ENCODE results near the gene NONO. TPM values are rescaled to one million over a fixed set of nuclear protein-coding genes. Genes with fewer than 3 reads are reported as not detected.

NONO gene
- total RNA-seq, 1 experiment from 2014 or later: 527 TPM

GRCh38 chrX:71291381-71291780 lies 7.9 kb downstream of the NONO start:
- intact Hi-C loops (cut with micrococcal nuclease; ENCODE audit: unreplicated experiment) (no loop called here), in situ Hi-C loops (cut with HindIII; ENCODE audit: low pct_unique_long_range_greater_than_20kb, low sequenced_read_pairs) (no loop called here)
- peaks cover 4% of the 10 kb centered on the region; the same call in 1 of the 2 replicates for H3K4me1 ChIP-seq (ENCODE audit: control insufficient read depth, insufficient read depth, low read length)
- no peaks in the 10 kb centered on the region for H3K27me3 ChIP-seq (ENCODE audit: control insufficient read depth, insufficient read depth, low read length)
- H3K4me3 ChIP-seq (ENCODE audit: low read depth in 2 of 2, low read length in 2 of 2): no peak overlapping the region
- H3K36me3 ChIP-seq (ENCODE audit: control insufficient read depth, insufficient read depth, low read length): peaks cover 28% of the 10 kb centered on the region
- ChIA-PET POLR2A (interaction anchor here (0.7 kb wide), 1 partner anchor 389 kb away, joined by 4 read pairs; no protein-coding TSS in a partner anchor), CTCF (no interaction called here)
- TF ChIP-seq POLR2AphosphoS5 (IDR thresholded peaks at IDR 0.05; ENCODE audit: low read depth, low read length): no peak
- no peak for TF ChIP-seq CTCF (IDR thresholded peaks at IDR 0.05)
- TF ChIP-seq TCF7L2 (IDR thresholded peaks at IDR 0.05; ENCODE audit: low read depth, low read length): no peak
- no peak for TF ChIP-seq REST (IDR thresholded peaks at IDR 0.05; ENCODE audit: insufficient read depth in 1 of 2, low read depth in 2 of 2, low read length in 1 of 2)
- no peak for TF ChIP-seq SIN3A (IDR thresholded peaks at IDR 0.05; ENCODE audit: borderline replicate concordance, insufficient read depth, low read depth, low read length)
- no peak overlapping the region for H3K27ac ChIP-seq (ENCODE audit: low read length)
- no TSS peak for BruUV-seq (replicated peaks)
- no peaks in the 10 kb centered on the region for H3K9me3 ChIP-seq (ENCODE audit: control insufficient read depth, insufficient read depth, low read depth, low read length)
- no peak for ATAC-seq
- no peak for DNase-seq (ENCODE audit: low read depth, low spot score)

GRCh38 chrX:71292669-71293365 lies 9.4 kb downstream of the NONO start:
- Histone ChIP-seq H3K27me3 (ENCODE audit: control insufficient read depth, insufficient read depth, low read length) (no peaks in the 10 kb centered on the region), H3K27ac (ENCODE audit: low read length) (no peak overlapping the region), H3K36me3 (ENCODE audit: control insufficient read depth, insufficient read depth, low read length) (peaks cover 32% of the 10 kb centered on the region), H3K4me1 (ENCODE audit: control insufficient read depth, insufficient read depth, low read length) (no peaks in the 10 kb centered on the region), H3K9me3 (ENCODE audit: control insufficient read depth, insufficient read depth, low read depth, low read length) (no peaks in the 10 kb centered on the region), H3K4me3 (ENCODE audit: low read depth in 2 of 2, low read length in 2 of 2) (no peak overlapping the region)
- POLR2A ChIA-PET: interaction anchor here (0.6 to 1.0 kb wide), 2 partner anchors 15 to 73 kb away, joined by 3 to 9 read pairs; partner anchors contain the start of gene TAF1
- no peak for TF ChIP-seq POLR2AphosphoS5 (IDR thresholded peaks at IDR 0.05; ENCODE audit: low read depth, low read length)
- TF ChIP-seq CTCF (IDR thresholded peaks at IDR 0.05): no peak
- no peak for TF ChIP-seq REST (IDR thresholded peaks at IDR 0.05; ENCODE audit: insufficient read depth in 1 of 2, low read depth in 2 of 2, low read length in 1 of 2)
- no peak for TF ChIP-seq TCF7L2 (IDR thresholded peaks at IDR 0.05; ENCODE audit: low read depth, low read length)
- TF ChIP-seq SIN3A (IDR thresholded peaks at IDR 0.05; ENCODE audit: borderline replicate concordance, insufficient read depth, low read depth, low read length): no peak
- no TSS peak for BruUV-seq (replicated peaks)
- intact Hi-C loops (cut with micrococcal nuclease; ENCODE audit: unreplicated experiment) (no loop called here), in situ Hi-C loops (cut with HindIII; ENCODE audit: low pct_unique_long_range_greater_than_20kb, low sequenced_read_pairs) (no loop called here)
- DNase-seq (ENCODE audit: low read depth, low spot score) (no peak), ATAC-seq (no peak)
- CTCF ChIA-PET: no interaction called here
